NB4 (cell line): ENCODE results near the gene LPP.

Experiments used
- POLR2A ChIP-seq: IDR thresholded peaks from 2 replicates; pipeline ENCODE4 v1.6.1; 2011; ENCODE audit warnings: mild to moderate bottlenecking; ENCODE audit not compliant: insufficient read length; ENCODE audit errors: extremely low read depth
- TF ChIP-seq, protein P1 (sequence below): IDR thresholded peaks from one replicate; pipeline ENCODE4 v1.5.1; 2012; ENCODE audit warnings: low read depth, low read length

GRCh38 chr3:188208516-188208981 is 54.6 kb downstream of the LPP start:
- TF ChIP-seq POLR2A = no peak
- TF ChIP-seq, protein P1, sequence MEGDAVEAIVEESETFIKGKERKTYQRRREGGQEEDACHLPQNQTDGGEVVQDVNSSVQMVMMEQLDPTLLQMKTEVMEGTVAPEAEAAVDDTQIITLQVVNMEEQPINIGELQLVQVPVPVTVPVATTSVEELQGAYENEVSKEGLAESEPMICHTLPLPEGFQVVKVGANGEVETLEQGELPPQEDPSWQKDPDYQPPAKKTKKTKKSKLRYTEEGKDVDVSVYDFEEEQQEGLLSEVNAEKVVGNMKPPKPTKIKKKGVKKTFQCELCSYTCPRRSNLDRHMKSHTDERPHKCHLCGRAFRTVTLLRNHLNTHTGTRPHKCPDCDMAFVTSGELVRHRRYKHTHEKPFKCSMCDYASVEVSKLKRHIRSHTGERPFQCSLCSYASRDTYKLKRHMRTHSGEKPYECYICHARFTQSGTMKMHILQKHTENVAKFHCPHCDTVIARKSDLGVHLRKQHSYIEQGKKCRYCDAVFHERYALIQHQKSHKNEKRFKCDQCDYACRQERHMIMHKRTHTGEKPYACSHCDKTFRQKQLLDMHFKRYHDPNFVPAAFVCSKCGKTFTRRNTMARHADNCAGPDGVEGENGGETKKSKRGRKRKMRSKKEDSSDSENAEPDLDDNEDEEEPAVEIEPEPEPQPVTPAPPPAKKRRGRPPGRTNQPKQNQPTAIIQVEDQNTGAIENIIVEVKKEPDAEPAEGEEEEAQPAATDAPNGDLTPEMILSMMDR = no peak
